ENCODE results near the gene CCR7. TPM values are rescaled to one million over a fixed set of nuclear protein-coding genes. Genes with fewer than 3 reads are reported as not detected.

CCR7 gene
- total and polyA plus RNA-seq, 12 donors, result 0.10 to 1.7 (median 0.46) TPM; not detected in 7

GRCh38 chr17:40602445-40603443, 37.5 kb upstream of the CCR7 start:
- no peak for TF ChIP-seq CTCF (IDR thresholded peaks at IDR 0.05)
- H3K4me3 ChIP-seq, result no peak overlapping the region
- no peaks in the 10 kb centered on the region for H3K27me3 ChIP-seq
- no peak for ATAC-seq
- H3K4me1 ChIP-seq, result peaks cover 0 to 29% (median 0%) of the 10 kb centered on the region in 9 donors
- intact Hi-C loops (cut with DNase I), result no loop called here
- H3K9me3 ChIP-seq, result no peaks in the 10 kb centered on the region
- DNase-seq, result no peak
- 81 to 88% methylated on average over 22 of the region's 22 CpGs for WGBS, 2 donors
- no peaks in the 10 kb centered on the region for H3K36me3 ChIP-seq
- H3K27ac ChIP-seq, result peak overlapping the region in 1 of 10 donors; percentile 75

- 71 to 73% methylated on average over 8 of the region's 8 CpGs for WGBS, 2 donors
- H3K27ac ChIP-seq, result no peak overlapping the region
- intact Hi-C loops (cut with DNase I), result no loop called here
- H3K4me3 ChIP-seq, result no peak overlapping the region
- no peaks in the 10 kb centered on the region for H3K9me3 ChIP-seq
- peaks cover 0 to 29% (median 0%) of the 10 kb centered on the region in 9 donors for H3K4me1 ChIP-seq
- TF ChIP-seq CTCF (IDR thresholded peaks at IDR 0.05), result no peak
- no peak for DNase-seq
- H3K27me3 ChIP-seq, result no peaks in the 10 kb centered on the region
- no peaks in the 10 kb centered on the region for H3K36me3 ChIP-seq
- ATAC-seq, result no peak
Observed at GRCh38 chr17:40600486-40601046, 35.3 kb upstream of the CCR7 start.

GRCh38 chr17:40599468-40599763, 34.1 kb upstream of the CCR7 start:
- no peaks in the 10 kb centered on the region for H3K9me3 ChIP-seq
- DNase-seq (no peak), ATAC-seq (peak in 1 of 8 donors; percentile 10)
- no peaks in the 10 kb centered on the region for H3K27me3 ChIP-seq
- H3K27ac ChIP-seq, result peak overlapping the region in 2 of 10 donors; percentile 47 to 78
- H3K4me1 ChIP-seq, result peaks cover 0 to 25% (median 0%) of the 10 kb centered on the region in 9 donors
- no peak overlapping the region for H3K4me3 ChIP-seq
- WGBS, 2 donors, result 72 to 80% methylated on average over 7 of the region's 7 CpGs
- intact Hi-C loops (cut with DNase I), result no loop called here
- no peaks in the 10 kb centered on the region for H3K36me3 ChIP-seq
- no peak for TF ChIP-seq CTCF (IDR thresholded peaks at IDR 0.05)

- no peaks in the 10 kb centered on the region for H3K27me3 ChIP-seq
- ATAC-seq (peak in 7 of 8 donors; percentile 33 to 79 (median 68)), DNase-seq (peak in 1 of 2 donors; percentile 44)
- peak overlapping the region in 2 of 10 donors; percentile 47 to 78 for H3K27ac ChIP-seq
- no peak for TF ChIP-seq CTCF (IDR thresholded peaks at IDR 0.05)
- intact Hi-C loops (cut with DNase I), result no loop called here
- H3K9me3 ChIP-seq, result no peaks in the 10 kb centered on the region
- WGBS, 2 donors, result 76 to 79% methylated on average over 20 of the region's 20 CpGs
- peak overlapping the region in 1 of 10 donors; percentile 7 for H3K4me3 ChIP-seq
- no peaks in the 10 kb centered on the region for H3K36me3 ChIP-seq
- H3K4me1 ChIP-seq, result peaks cover 0 to 25% (median 0%) of the 10 kb centered on the region in 9 donors
Observed at GRCh38 chr17:40598619-40599467, 33.6 kb upstream of the CCR7 start.

Measured in heart right ventricle (tissue), 16 donors.